ENCODE results near the gene UGGT2. TPM values are rescaled to one million over a fixed set of nuclear protein-coding genes. Genes with fewer than 3 reads are reported as not detected.

Gene UGGT2
- total RNA-seq, 1 donor from 2014 or later, result 45.1 TPM

- Mint-ChIP-seq H3K4me3 (ENCODE audit: low read depth) (no peak overlapping the region), H3K27ac (no peak overlapping the region), H3K9me3 (ENCODE audit: low read depth) (peaks cover 40% of the 10 kb centered on the region), H3K36me3 (ENCODE audit: insufficient read depth) (peaks cover 49% of the 10 kb centered on the region), H3K27me3 (no peaks in the 10 kb centered on the region), H3K4me1 (ENCODE audit: low read depth) (peaks cover 5% of the 10 kb centered on the region)
- DNase-seq (ENCODE audit: low spot score, unreplicated experiment), result no peak
- no peak for TF ChIP-seq CTCF (IDR thresholded peaks at IDR 0.05; ENCODE audit: unreplicated experiment)
Measured at GRCh38 chr13:95957331-95957730, 95.9 kb downstream of the UGGT2 start.

- no peak overlapping the region for H3K27ac Mint-ChIP-seq
- H3K36me3 Mint-ChIP-seq (ENCODE audit: insufficient read depth), result peaks cover 42% of the 10 kb centered on the region
- H3K9me3 Mint-ChIP-seq (ENCODE audit: low read depth), result peaks cover 33% of the 10 kb centered on the region
Measured at GRCh38 chr13:95956589-95957148, 96.5 kb downstream of the UGGT2 start.

GRCh38 chr13:95955719-95956118 lies 97.5 kb downstream of the UGGT2 start:
- Mint-ChIP-seq H3K4me3 (ENCODE audit: low read depth) (no peak overlapping the region), H3K9me3 (ENCODE audit: low read depth) (peaks cover 29% of the 10 kb centered on the region), H3K27ac (no peak overlapping the region), H3K36me3 (ENCODE audit: insufficient read depth) (peaks cover 39% of the 10 kb centered on the region), H3K4me1 (ENCODE audit: low read depth) (peaks cover 5% of the 10 kb centered on the region), H3K27me3 (no peaks in the 10 kb centered on the region)
- no peak for TF ChIP-seq CTCF (IDR thresholded peaks at IDR 0.05; ENCODE audit: unreplicated experiment)
- DNase-seq (ENCODE audit: low spot score, unreplicated experiment), result no peak

More at GRCh38 chr13:95956589-95957148, 96.5 kb downstream of the UGGT2 start:
- no peak for DNase-seq (ENCODE audit: low spot score, unreplicated experiment)
- no peak overlapping the region for H3K4me3 Mint-ChIP-seq (ENCODE audit: low read depth)
- no peaks in the 10 kb centered on the region for H3K27me3 Mint-ChIP-seq
- TF ChIP-seq CTCF (IDR thresholded peaks at IDR 0.05; ENCODE audit: unreplicated experiment), result no peak
- H3K4me1 Mint-ChIP-seq (ENCODE audit: low read depth), result peaks cover 5% of the 10 kb centered on the region

GRCh38 chr13:95955255-95955654 lies 97.9 kb downstream of the UGGT2 start:
- H3K9me3 Mint-ChIP-seq (ENCODE audit: low read depth), result peaks cover 24% of the 10 kb centered on the region
- no peak for DNase-seq (ENCODE audit: low spot score, unreplicated experiment)
- no peak for TF ChIP-seq CTCF (IDR thresholded peaks at IDR 0.05; ENCODE audit: unreplicated experiment)
- H3K36me3 Mint-ChIP-seq (ENCODE audit: insufficient read depth), result peaks cover 36% of the 10 kb centered on the region
- peaks cover 5% of the 10 kb centered on the region for H3K4me1 Mint-ChIP-seq (ENCODE audit: low read depth)
- no peaks in the 10 kb centered on the region for H3K27me3 Mint-ChIP-seq
- H3K4me3 Mint-ChIP-seq (ENCODE audit: low read depth), result no peak overlapping the region
- H3K27ac Mint-ChIP-seq, result no peak overlapping the region

GRCh38 chr13:95954266-95954665 lies 98.9 kb downstream of the UGGT2 start:
- DNase-seq (ENCODE audit: low spot score, unreplicated experiment), result no peak
- no peaks in the 10 kb centered on the region for H3K27me3 Mint-ChIP-seq
- peaks cover 5% of the 10 kb centered on the region for H3K4me1 Mint-ChIP-seq (ENCODE audit: low read depth)
- no peak overlapping the region for H3K4me3 Mint-ChIP-seq (ENCODE audit: low read depth)
- peaks cover 15% of the 10 kb centered on the region for H3K9me3 Mint-ChIP-seq (ENCODE audit: low read depth)
- TF ChIP-seq CTCF (IDR thresholded peaks at IDR 0.05; ENCODE audit: unreplicated experiment), result no peak
- peak overlapping the region; percentile 37 for H3K27ac Mint-ChIP-seq
- H3K36me3 Mint-ChIP-seq (ENCODE audit: insufficient read depth), result peaks cover 29% of the 10 kb centered on the region
